IPS-NIHi7 (cell line): Measurements from ENCODE around the gene RNF168.
"Not testable (repeated sequence)": the region's sequence is repeated elsewhere in the genome, so short reads cannot be mapped to it uniquely, and the experiment has no call there.

Experiments
- DNase-seq: peaks from one replicate; pipeline ENCODE4 v3.0.0; 2012; ENCODE audit warnings: mixed read lengths; ENCODE audit errors: extremely low spot score

The RNF168 gene, protein sequence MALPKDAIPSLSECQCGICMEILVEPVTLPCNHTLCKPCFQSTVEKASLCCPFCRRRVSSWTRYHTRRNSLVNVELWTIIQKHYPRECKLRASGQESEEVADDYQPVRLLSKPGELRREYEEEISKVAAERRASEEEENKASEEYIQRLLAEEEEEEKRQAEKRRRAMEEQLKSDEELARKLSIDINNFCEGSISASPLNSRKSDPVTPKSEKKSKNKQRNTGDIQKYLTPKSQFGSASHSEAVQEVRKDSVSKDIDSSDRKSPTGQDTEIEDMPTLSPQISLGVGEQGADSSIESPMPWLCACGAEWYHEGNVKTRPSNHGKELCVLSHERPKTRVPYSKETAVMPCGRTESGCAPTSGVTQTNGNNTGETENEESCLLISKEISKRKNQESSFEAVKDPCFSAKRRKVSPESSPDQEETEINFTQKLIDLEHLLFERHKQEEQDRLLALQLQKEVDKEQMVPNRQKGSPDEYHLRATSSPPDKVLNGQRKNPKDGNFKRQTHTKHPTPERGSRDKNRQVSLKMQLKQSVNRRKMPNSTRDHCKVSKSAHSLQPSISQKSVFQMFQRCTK

DNA sequence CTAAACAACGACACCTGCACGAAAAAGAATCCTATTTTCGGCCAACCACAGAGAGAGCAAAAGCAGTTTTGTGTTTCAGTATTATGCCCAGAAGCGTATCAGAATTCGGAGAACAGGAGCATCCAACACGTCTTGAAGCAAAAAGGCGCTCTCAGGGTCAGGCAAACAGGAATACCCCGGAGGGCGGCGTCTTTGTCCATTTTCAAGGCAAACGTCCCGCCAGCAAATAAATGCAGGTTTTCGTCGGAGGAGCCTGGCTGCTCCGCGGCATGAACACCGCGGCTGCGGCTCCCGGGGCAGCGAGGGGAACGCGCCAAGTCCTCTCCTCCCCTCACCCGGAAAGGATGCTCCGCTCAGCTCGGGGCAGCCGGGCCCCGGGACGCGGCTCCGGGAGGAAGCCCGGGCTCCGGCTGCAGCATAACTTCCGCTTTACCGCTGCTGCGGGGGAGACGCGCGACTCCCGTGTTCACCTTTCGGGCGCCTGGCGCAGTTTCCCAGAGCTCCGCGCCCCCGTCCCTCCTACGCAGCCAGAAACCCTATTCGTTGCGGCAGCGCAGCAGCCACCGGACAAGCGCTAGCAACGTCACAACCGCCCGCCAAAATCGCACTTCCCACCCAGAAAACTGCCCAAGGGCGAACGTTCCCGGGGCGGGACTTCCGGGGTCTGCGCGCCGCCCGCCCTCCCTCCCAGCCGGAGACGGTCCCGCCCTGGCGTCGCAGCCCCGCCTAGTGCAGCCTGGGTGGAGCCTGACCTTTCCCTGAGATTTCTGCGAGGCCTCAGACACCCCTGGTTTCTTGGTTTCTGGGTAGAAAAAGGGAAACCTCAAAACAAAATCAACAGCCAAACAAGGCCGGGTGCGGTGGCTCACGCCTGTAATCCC is at the start of gene RNF168:
Gene RNF168 (minus strand): TSS at position 573 of the 881 bp plus-strand sequence. CDS start 595 bp downstream, outside the sequence.
- DNase-seq = peak; percentile 96

DNA sequence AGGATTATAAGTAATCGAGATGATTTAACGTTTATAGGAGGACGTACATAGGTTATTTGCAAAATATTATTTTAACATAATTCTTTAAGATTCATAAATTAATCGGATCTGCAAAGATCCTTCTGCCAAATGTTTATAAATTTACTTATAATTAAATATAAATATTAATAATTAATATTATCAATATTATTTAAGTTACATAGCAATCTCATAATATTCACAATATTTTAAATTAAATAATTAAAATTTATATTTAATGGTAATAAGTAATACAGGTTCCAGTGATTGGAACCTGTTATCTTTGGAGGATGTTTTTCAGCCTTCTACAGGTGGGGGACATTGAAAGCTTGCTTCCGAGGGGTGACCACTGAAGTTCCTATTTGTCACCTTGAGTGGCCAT is 48.7 kb upstream of the RNF168 start:
- no peak for DNase-seq

DNA sequence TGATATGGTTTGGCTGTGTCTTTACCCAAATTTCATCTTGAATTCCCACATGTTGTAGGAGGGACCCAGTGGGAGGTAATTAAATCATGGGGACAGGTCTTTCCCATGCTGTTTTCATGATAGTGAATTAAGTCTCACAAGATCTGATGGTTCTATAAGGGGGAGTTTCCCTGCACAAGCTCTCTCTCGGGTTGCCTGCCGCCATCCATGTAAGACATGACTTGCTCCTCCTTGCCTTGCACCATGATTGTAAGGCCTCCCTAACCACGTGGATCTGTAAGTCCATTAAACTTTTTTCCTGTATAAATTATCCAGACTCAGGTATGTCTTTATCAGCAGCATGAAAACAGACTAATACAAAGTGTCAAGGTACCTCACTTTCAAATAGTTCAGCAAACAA is 46.6 kb upstream of the RNF168 start:
- DNase-seq = not testable (repeated sequence)

DNA sequence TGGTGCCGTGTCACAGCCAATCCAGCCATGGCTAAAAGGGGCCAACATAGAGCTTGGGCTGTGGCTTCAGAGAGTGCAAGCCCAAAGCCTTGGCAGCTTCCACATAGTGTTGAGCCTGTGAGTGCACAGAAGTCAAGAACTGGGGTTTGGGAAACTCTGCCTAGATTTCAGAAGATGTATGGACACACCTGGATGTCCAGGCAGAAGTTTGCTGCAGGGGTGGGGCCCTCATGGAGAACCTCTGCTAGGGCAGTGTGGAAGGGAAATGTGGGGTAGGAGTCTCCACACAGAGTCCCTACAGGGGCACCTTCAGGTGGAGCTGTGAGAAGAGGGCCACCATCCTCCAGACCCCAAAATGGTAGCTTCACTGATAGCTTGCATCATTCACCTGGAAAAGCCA is 45.7 kb upstream of the RNF168 start:
- not testable (repeated sequence) for DNase-seq

DNA sequence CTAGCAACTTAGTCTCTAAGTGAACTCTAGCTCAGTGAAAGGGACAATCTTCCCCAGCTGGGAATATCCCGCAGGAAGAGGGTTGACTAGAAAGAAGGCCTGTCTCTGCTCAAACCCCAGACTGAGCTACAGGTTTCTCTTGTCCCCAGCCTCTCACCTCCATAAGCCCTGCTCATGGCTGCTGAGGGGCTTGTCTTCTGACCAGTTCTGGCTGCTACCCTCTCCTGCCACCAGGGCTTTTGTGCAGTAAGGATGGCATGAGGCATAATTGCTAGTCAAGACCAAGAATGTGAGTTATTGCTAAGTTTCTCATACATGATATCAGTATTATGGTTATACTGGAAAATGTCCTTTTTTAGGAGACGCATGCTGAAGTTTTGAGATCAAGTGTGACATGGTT is 43.5 kb upstream of the RNF168 start:
- no peak for DNase-seq

DNA sequence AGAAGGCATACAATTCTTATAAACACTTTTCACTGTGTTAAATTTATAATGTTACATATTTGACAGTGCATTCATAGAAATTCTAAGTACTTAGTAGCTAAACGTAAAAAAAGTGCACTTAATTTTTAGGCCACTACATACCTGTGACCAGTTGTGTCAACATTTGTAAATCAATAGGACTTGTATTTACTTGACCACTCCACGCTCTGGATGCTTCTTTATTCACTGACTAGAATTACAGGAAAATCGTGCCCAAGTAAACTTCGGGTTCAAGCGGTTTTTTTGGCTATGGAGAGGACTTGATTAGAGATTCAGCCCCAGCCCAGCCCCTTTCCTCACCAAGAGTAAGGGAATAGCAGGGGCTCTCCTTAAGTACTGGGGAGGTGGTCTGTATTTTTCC is 43.0 kb upstream of the RNF168 start:
- no peak for DNase-seq

DNA sequence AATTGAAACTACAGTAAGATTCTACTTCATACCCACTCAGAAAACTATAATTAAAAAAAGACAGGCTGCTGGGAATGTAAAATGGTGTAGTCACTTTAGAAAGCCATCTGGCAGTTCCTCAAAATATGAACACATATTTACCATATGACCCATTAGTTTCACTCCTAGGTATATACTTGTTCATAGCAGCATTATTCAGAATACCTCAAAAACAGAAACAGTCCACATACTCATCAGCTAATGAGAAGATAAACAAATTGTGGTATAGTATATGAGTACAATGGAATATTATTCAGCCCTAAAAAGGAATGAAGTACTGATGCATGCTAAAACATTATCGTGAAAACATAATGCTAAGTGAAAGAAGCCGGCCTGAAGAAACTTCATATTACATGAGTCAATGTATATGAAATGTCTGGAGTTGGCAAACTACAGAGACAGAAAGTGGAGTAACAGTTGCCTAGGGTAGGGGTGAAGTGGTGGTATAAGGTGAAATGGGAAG is 41.0 kb upstream of the RNF168 start:
- no peak for DNase-seq

DNA sequence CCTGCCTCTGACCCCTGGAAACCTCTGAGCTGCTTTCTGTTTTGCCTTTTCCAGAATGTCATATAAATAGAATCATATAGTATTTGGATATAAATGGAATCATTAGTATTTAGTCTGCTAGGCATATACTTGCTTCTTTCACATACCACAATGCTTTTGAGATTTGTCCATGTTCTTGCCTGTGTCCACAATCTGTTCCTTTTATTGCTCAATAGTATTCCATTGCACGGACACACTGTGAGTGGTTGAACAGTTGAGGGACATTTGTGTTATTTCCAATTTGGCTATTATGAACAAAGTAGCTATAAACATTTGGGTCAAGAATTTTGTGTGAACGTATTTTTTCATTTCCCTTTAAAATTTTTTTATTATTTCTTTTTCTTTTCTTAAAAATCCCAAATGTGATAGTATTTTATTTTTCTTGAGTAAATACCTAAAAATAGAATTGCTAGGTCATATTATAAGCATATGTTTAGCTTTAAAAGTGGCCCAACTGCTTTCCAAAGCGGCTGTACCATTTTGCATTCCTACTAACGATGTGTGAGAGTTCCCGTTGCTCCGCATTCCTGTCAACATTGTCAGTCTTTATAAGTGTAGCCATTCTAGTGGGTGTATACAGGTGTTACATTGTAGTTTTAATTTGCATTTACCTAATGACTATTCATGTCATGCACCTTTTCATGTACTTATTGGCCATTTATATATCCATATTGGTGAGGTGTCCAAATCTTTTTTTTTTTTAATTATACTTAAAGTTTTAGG is 38.3 kb upstream of the RNF168 start:
- no peak for DNase-seq

DNA sequence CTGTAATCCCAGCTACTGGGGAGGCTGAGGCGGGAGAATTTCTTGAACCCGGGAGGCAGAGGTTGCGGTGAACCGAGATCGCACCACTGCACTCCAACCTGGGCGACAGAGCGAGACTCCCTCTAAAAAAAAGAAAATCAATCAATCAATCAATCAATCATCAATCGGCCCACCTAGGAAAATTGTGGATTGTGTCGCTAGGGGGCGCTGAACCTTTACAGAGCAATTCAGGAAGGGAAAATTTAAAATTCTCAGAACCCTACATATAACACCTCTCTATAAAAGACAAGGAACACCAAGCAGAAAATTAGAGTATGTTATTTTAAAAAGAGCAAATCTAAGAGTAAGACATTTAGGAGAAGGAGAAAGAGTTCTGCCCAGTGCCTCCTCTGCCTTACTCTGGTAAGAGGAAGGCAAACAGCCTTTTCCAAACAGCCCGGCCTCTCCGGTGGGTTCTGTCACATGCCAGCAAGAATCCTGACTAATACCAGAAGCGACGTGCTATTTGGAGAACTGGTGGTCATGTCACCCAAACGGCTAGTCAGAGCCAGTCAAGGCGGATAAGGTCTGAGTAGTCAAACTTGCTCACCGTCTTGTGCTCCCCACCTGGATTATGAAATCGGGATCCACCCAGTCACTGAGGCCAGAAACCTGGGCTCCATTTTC is 33.9 kb upstream of the RNF168 start:
- peak; percentile 49 for DNase-seq

DNA sequence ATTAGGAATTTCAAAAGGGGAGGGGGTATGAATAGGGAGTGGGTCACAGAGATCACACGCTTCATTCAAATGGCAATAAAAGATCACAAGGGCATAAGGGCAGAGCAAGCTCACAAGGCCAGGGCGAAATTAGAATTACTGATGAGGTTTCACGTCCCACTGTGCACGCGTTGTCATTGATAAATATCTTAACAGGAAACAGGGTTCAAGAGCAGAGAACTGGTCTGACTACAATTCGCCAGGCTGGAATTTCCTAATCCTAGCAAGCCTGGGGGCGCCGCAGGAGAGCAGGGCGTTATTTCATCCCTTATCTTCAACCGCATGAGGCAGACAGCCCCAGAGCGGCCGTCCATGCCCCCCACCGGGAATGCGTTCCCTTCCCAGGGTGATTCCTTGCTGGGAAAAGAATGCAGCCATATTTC is 29.7 kb upstream of the RNF168 start:
- peak; percentile 23 for DNase-seq

DNA sequence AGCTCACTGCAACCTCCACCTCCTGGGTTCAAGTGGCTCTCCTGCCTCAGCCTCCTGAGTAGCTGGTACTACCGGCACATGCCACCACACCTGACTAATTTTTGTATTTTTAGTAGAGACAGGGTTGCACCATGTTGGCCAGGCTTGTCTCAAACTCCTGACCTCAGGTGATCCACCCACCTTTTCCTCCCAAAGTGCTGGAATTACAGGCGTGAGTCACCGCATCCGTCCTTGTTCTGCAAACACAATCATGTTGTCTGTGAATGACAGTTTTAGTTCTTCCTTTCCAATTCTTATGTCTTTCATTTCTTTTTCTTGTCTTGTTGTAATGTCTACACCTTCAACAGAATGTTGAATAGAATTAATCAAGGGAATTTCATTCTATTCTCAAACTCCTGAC is 27.9 kb upstream of the RNF168 start:
- DNase-seq = no peak

DNA sequence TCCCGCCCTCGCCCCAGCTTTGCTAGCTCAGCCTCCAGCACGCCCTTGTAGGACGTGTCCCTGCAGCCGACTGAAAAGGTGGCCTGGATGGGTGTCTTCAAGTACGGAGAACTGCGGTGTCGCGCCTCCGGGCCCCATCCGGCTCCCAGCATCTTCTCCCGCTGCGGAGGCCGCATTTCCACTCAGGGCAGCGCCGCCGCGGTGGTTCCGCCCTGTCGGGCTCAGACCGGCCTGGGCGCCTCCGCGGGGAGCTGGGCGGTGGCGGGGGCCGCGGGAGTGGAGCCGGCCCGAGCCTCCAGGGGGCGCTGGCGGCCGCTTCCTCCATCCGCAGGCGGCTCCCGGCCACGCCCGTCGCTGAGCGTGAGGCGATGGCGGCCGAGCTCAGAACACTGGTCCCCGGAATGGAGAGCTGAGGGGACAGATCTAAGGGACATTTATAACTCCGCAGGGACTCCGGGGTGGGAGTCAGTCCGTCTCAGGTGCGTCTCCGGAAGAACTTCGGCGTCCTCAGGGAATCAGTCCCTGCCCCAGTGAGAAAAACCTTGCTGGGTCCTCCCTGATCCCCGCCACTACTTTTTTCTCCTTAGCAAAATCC is 25.2 kb upstream of the RNF168 start:
- DNase-seq = peak; percentile 90

DNA sequence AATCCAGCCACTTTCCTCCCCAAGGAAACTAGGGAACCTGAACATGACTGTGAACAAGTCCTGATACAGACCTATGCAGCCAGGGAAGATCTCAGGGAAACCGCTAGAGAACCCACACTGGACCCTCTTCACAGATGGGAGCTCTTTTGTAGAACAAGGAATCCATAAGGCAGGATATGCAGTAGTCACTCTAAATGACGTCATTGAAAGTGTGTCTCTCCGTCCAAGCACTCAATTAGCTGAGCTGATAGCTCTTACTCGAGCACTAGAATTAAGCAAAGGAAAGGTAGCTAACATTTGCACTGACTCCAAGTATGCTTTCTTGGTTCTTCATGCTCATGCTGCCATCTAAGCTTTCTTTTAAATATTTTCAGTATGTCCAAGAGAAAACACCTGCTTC is 21.6 kb upstream of the RNF168 start:
- no peak for DNase-seq

DNA sequence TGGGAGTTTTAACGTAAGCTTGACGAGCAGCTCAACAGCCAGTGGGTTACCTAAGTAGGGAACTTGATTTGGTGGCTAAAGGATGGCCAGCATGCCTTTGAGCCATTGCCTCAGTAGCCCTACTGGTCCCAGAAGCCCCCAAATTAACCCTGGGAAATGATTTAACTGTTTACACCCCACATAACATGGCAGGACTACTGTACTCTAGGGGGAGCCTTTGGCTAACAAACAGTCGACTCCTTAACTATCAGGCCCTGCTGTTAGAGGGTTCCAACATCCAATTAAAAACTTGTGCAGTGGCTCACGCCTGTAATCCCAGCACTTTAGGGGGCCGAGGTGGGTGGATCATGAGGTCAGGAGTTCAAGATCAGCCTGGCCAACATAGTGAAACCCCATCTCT is 21.0 kb upstream of the RNF168 start:
- DNase-seq = peak; percentile 24

DNA sequence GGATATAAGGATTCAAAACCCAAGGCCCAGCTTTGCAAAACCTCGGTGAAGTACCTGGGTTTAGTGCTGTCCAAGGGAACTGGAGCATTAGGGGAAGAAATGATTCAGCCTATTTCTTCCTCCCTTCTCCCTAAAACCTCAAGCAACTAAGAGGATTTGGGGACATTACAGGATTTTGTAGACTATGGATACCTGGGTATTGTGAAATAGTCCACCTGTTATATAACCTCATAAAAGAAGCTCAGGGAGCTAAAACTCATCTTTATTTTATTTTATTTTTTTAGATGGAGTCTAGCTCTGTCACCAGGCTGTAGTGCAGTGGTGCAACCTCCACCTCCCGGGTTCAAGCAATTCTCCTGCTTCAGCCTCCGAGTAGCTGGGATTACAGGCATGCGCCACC is 20.3 kb upstream of the RNF168 start:
- DNase-seq = no peak

DNA sequence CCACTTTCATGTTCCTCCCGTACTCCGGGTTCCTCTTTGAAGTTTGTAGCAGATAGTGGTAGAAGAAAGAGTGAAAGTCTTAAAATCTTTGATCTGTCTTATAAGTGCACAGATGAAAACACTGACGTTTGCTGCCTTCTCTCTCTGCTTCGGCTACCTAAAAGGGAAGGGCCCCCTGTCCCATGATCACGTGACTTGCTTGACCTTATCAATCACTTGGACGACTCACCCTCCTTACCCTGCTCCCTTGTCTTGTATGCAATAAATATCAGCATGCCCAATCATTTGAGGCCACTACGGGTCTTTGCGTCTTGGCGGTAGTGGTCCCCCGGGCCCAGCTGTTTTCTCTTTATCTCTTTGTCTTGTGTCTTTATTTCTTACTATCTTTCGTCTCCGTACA is 17.7 kb upstream of the RNF168 start:
- DNase-seq = not testable (repeated sequence)

DNA sequence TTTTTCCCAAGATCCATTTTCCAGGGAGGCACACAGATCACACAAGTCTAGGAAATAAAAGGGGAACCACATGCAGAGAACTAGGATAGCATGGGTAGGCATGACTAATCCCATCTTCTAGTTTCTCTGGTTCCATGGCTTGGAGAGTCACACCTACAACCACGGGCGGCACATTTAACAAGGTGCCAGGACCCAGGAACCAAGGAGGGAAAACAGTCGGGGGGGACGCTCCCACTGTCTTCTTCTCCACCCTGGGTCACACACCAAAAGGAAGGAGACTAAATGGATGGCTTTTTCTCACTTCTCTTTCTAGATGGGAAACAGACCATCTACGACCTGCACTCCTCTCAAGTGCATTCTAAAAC is 16.1 kb upstream of the RNF168 start:
- no peak for DNase-seq

DNA sequence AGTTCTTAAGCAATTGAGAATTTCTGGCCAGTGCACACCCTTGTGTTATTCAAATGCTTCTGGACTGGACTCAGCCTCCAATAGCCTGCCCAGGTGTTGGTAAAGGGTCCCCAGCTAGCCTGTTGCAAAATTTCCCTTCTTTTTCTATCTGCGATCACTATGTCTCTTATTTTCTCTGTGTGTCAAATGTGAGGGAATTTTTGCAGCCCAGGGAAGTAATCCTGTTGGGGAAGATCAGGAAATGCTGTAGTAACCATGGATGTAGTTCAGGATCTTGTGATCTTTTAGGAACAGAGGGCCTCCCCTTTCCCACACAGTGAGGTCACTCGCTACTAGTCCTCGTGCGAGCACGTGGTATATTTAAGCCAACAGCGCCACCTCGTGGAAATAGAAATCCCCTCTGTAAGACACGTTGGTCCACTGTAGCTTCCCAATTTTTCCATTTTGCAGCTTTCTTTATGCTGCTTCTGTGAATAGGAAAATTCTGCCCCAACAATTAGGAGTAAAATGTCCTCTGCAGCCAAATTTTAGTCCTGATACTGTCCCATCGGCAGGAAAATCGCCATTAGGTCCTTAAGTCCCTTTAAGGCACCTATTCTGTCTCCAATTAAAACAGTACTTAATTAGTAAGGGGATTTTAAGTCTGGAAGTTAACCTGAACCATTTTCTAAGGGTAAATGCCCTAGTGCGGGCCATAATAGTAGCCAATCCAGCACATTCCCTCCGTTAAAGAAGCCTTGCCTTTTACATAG is 15.6 kb upstream of the RNF168 start:
- DNase-seq = peak; percentile 61

DNA sequence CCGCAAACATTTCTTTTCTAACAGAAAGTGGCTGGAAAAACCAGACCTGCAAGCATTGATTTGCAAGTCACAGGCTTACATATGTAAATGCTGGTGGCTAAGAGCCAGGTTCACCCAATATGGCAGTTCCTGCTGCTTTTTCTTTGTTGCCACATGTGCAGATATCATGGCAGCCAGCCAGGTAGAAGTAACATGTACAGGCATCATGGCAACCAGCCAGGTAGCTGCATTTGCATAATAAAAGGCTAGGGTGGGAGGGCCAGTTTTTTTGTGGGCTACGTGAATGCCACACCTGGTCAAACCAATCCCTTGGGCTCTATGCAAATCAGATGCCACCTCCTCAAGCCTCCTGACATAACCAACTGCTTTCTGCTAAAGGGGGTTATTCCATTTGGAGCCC is 14.4 kb upstream of the RNF168 start:
- DNase-seq = no peak
